NCI-H524 (cell line): ENCODE data around the gene SEC16A.

Experiments
- DNase-seq, 2 experiments: peaks; one replicate each; lab custom pipeline; 2025; lab: John Stamatoyannopoulos, UW

The SEC16A gene

GRCh38 chr9:136399176-136400037 is 83.4 kb downstream of the SEC16A start:
- no peak for DNase-seq

DNA sequence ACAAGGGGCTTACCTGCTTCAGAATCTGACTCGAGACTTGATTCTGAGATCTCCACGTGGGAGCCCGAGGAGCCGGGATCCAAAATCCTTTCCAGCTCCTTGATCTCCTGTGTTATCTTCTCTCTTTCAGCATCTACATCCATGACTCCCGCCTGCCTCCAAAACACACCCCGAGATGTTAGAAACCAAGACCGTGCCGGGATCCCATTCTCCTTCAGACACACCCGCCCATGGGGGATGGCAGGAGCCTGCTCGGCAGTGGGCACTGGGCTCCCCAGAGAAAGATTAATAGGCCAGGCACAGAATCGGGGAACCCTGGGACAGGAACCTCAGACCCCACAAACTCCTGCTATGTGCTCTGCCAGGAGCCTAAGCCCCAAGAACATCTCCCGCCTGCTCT is 84.6 kb downstream of the SEC16A start:
- no peak for DNase-seq

DNA sequence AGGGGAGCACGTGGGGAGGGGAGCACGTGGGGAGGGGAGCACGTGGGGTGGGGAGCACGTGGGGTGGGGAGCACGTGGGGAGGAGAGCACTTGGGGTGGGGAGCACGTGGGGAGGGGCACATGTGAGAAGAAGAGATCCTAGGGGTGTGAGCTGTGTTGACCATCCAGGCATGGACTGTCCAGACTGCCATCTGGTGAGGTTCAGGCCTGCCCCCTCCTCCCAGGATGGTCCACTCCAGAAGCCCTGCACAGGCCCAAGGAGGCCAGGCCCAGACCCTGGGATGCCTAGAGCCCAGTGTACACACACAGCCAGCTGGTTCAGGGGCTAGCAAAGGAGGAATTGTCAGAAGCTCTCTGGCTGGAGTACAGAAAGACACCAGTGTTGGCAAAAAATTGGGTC is 85.2 kb downstream of the SEC16A start:
- no peak for DNase-seq

DNA sequence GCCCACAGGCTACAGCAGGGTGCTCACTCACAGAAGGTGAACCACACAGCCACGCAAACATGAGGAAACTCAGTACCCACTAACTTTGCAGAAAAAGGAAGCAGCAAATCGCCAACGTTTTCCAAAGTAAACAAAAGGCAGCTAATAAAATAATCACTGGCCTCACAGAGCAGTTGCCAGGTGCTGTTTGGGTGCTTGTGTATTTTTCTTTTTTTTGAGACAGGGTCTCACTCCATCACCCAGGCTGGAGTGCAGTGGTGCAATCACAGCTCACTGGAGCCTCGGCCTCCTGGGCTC is 86.7 kb downstream of the SEC16A start:
- no peak for DNase-seq

DNA sequence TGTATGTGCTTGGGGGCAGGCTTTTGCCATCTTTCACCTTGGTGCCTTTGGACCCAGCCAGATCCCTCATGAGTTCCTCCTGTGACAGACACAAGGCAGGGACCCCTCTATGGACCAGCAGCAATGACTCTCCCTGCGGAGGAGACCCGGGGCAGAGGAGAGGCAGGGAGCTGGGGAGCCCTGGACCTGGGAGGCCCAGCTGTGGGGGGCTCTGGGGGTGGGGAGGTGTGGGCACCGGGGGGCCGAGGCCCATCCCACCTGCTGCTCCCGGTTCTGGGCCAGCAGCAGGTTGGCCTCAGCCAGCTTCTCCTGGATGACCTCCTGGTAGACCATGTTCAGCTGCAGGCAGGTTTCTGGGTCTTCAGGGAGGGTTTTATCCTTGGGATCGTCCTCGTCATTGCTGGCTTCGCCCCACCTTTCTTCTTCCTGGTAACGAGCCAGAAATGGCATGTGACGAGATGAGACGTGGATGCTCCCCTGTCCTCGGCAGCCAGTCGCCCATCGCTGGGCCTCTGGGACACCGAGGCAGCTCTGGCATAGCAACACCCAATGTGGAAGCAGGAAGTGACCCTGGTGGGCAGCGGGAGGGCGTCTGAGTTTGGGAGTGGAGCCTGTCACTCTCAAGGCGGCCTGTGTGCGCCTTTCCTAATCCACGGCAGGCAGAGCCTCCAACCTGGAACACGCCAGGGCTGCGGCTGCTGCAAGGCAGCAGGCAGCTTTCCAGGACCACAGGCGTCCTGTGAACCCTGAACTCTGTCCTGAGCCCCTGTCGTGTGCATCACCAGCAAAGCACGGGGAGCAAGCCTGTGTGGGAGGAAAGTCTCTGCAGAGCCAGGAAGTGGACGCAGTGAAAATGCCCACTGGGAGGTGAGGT is 87.3 kb downstream of the SEC16A start:
- DNase-seq = no peak

DNA sequence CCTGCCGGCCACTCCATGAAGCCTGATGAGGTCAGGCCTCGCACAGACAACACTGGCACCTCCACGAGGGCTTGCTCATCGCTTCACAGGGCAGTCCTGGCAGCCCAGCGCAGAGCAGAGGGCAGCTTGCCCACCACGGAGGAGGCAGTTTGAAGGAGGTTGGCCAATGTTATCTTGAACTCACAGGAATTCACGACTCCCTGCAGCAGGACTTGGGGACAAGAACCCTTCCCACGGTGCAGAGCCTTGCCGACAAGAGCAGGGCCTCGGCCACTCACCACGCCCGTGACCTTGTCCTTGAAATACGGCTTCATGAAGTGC is 87.9 kb downstream of the SEC16A start:
- no peak for DNase-seq

DNA sequence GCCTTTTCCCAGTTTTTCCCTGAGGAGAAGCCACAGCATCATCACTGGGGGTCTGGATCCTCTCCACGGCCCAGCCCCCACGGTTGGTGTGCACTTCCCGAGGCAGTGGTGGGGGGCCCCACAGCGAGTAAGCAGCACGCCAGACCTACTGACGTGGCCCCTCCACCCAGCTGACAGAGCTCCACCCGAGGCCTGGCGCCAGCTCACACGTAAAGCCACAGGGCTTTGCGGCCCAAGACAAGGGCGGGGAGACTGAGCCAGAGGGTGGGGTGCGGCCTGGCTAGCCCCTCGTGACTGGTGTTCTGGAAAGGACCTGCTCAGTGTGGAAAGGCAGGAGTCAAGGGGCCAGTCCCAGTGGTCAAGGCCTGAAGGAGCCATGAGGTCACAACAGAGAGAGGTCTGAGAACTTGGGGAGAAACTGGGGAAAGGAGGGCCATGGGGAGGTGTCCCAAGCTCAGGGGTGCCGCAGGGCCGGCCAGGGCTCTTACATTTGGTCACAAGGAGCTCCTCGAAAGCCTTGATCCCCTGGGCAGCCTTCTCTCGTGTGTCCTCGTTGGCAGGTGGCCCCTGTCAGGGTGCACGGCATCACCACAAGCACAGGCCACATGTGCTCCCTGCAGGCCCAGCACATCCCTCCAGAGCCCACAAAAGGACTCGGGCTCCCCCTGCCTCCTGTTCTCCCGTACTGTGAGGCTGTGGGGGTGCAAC is 88.4 kb downstream of the SEC16A start:
- no peak for DNase-seq

GRCh38 chr9:136393531-136393930 is 89.3 kb downstream of the SEC16A start:
- no peak for DNase-seq

DNA sequence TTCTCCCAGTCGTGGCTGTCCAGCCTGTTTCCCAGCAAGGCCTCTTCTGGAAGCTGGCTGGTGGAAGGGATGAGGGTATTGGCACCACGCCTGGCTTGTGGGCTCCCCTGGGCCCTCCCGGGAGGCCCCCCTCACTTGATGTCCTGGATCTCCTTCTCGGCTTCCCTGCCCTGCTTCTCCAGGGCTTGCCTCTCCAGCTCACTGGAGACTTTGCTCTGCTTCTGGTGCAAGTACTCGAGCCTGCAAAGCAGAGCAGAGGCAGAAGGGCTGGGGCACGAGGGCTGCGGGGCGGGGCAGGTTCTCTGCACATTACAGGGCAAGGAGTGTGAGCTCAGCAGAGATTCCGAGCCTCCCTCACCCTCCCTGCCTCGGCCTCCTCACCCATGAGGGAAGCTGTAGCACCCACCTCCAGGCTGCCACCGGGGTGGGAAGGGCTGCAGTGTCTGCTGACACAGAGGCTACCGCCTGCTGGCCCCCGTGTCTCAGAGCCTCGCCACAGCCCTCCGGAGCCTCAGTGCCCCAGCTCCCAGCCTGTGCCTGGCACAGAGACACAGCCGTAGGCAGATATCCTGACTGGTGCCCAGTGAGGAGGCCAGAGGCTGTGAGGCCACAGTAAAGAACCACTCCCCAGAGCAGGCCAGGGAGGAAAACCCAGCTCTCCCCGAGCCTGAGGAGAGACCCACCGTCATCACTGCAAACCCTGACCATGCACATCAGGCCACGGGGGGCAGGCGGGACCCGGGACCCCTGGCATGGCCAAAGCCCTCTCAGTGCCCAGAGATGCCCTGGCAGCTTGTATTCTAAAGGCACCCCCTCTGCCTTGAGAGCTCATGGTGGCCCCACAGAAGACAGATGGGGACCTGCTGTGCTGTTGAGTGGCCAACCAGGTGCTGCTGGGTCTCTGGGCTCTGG is 90.0 kb downstream of the SEC16A start:
- DNase-seq = no peak

GRCh38 chr9:136391737-136392537 is 90.9 kb downstream of the SEC16A start:
- DNase-seq = no peak
